Upper lobe of left lung (tissue), 4 donors: Measurements from ENCODE around the gene TMEM245.

Experiments used
- POLR2A ChIP-seq, 4 donors: fragments of 450-650 bp; IDR thresholded peaks; one replicate each; pipeline ENCODE4 v1.5.1; 2016 to 2017; ENCODE audit warnings: antibody characterized with exemption in 4 of 4, mild to moderate bottlenecking in 2 of 4
- TF ChIP-seq, protein P1 (sequence below), 6 experiments: fragments of 450-650 bp in 4 of 6; fragments of 200-600 bp in 2 of 6; sonication (generic) in 2 of 6; IDR thresholded peaks; one replicate each; pipeline ENCODE4 v1.5.1; 2016 to 2019; ENCODE audit warnings: antibody characterized with exemption in 6 of 6

- TF ChIP-seq, protein P1, sequence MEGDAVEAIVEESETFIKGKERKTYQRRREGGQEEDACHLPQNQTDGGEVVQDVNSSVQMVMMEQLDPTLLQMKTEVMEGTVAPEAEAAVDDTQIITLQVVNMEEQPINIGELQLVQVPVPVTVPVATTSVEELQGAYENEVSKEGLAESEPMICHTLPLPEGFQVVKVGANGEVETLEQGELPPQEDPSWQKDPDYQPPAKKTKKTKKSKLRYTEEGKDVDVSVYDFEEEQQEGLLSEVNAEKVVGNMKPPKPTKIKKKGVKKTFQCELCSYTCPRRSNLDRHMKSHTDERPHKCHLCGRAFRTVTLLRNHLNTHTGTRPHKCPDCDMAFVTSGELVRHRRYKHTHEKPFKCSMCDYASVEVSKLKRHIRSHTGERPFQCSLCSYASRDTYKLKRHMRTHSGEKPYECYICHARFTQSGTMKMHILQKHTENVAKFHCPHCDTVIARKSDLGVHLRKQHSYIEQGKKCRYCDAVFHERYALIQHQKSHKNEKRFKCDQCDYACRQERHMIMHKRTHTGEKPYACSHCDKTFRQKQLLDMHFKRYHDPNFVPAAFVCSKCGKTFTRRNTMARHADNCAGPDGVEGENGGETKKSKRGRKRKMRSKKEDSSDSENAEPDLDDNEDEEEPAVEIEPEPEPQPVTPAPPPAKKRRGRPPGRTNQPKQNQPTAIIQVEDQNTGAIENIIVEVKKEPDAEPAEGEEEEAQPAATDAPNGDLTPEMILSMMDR (IDR thresholded peaks at IDR 0.05) = no peak
- no peak for TF ChIP-seq POLR2A (IDR thresholded peaks at IDR 0.05)
Observed at GRCh38 chr9:109002141-109002540, 117.6 kb downstream of the TMEM245 start.
